ENCODE results near the gene SH3PXD2A.

DNA sequence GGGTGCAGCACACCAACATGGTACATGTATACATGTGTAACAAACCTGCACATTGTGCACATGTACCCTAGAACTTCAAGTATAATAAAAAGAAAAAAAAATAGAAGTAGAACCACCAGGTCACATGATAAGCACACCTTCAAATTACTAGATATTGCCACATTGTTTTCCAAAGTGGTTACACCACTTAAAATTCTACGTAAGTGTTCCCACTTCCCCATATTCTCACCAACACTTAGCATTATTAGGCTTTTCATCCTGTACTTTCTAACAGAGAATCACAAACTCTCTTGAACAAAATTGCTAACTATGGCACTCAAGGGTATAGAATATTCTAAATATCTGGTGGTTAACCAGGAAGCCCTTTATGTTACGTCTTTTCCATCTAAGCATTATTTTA lies 22.6 kb downstream of the SH3PXD2A start:
- TF ChIP-seq TAF1 (IDR thresholded peaks at IDR 0.05; ENCODE audit: borderline replicate concordance, low read depth, low read length) (no peak), POLR2AphosphoS5 (IDR thresholded peaks at IDR 0.05; ENCODE audit: low read depth, low read length) (no peak), POLR2A (IDR thresholded peaks at IDR 0.05; ENCODE audit: low read depth, low read length) (no peak)
